Hindlimb muscle (tissue), 1 donor: Measurements from ENCODE around the gene MPDU1. TPM values are rescaled to one million over a fixed set of nuclear protein-coding genes. Genes with fewer than 3 reads are reported as not detected.
"Not testable (repeated sequence)": the region's sequence is repeated elsewhere in the genome, so short reads cannot be mapped to it uniquely, and the experiment has no call there.

Source experiments
- DNase-seq: peaks from one replicate; pipeline ENCODE4 v3.0.0-alpha.2; 2013
- polyA plus RNA-seq: library from polyadenylated mRNA; unstranded; fragments of 120-200 nt; gene quantifications from one replicate; pipeline ENCODE4 v1.2.1, GENCODE V29; 2013; ENCODE audit not compliant: insufficient read length

The MPDU1 gene
- polyA plus RNA-seq, 1 donor = 38.6 TPM

DNA sequence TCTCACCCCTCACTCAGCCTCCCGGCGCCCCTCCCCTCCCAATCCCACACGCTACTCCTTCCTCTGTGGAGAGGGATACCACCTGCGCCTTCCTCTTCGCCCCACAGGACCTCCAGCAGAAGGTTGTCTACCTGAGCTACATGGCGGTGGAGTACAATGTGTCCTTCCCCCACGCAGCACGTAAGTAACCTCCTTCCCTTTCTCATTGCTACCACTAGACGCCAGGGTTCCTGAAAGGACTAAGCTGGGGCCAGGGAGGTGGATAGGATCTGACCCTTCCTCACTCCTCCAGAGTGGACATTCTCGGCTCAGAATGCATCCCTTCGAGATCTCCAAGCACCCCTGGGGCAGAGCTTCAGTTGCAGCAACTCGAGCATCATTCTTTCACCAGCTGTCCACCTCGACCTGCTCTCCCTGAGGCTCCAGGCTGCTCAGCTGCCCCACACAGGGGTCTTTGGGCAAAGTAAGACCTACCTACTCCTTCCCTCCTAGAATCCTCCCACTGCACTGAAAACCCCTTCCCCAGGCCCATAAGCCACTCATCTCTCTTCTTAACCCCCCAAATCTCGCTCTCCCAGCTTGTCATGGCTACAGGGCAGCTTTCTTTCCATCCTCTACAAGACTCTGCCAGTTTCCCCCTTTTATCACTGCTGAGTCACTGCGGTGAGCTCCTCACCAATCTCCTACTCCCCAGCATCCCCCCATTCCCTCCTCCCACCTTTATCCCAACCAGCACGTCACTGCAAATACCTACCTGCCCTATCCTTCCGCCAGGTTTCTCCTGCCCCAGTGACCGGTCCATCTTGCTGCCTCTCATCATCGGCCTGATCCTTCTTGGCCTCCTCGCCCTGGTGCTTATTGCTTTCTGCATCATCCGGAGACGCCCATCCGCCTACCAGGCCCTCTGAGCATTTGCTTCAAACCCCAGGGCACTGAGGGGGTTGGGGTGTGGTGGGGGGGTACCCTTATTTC, 2.8 kb upstream of the MPDU1 start:
- no peak for DNase-seq

DNA sequence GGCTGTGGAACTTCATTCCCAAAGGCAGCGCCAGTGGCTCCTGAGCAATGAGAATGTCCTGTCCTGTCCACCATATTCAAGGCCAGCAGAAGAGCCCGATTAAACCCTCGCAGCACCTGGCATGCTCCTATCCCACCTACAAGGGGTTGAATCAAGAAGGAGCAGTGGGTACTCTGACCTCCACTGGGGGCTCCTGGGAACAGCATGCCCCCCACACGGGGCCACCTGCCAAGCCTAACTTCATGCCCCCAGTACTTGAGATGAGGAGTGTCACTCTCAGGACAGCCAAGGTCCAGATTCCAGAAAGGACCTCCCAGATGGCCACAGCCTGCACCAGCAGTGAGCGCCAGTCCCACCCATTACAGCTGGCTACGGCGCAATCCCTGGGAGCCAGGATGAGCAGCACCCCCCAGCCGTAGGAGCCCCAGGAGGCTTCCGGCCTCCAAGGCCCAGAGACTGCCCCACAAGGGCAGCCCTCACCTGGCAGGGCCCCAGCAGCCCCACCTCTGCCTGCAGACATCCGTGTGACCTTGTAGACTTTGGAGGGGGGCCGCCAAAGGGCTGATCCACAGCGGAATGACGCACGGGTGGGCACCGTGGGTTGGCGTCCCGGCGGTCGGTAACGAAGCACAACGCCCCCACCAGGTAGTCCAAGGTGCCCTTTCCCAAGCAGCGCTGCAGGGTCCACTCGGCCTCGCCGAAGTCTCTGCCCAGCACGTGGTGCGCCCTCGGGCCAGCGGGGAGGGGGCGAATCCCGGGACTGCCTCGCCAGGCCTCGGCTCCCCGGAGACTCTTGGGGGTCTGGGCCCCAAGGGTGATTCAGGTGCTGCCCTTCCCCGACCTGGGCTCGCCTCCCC, 1.0 kb upstream of the MPDU1 start:
- no peak for DNase-seq

DNA sequence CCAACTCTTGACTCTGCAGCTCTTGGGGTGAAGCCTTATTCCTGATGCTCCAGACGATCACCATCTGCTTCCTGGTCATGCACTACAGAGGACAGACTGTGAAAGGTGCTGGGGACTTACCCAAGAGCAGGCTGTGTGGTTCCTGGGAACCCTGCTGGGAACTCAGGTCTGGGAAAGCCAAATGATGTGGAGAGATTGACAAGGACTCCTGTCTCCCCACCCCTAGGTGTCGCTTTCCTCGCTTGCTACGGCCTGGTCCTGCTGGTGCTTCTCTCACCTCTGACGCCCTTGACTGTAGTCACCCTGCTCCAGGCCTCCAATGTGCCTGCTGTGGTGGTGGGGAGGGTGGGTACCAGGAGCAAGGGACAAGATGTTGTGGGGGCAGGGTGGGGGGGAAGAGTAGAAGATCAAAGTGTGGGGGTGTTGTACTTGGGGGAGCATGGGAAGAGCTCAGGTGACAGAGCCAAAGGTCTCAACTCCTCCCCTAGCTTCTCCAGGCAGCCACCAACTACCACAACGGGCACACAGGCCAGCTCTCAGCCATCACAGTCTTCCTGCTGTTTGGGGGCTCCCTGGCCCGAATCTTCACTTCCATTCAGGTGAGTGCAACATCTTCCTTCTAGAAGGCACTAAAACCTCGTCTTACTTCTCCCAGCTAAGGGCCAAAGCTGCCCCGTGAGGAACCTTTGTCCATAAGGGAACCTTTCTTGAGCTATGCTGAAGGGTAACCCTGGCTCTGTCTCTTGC, 3.2 kb downstream of the MPDU1 start:
- DNase-seq = no peak

DNA sequence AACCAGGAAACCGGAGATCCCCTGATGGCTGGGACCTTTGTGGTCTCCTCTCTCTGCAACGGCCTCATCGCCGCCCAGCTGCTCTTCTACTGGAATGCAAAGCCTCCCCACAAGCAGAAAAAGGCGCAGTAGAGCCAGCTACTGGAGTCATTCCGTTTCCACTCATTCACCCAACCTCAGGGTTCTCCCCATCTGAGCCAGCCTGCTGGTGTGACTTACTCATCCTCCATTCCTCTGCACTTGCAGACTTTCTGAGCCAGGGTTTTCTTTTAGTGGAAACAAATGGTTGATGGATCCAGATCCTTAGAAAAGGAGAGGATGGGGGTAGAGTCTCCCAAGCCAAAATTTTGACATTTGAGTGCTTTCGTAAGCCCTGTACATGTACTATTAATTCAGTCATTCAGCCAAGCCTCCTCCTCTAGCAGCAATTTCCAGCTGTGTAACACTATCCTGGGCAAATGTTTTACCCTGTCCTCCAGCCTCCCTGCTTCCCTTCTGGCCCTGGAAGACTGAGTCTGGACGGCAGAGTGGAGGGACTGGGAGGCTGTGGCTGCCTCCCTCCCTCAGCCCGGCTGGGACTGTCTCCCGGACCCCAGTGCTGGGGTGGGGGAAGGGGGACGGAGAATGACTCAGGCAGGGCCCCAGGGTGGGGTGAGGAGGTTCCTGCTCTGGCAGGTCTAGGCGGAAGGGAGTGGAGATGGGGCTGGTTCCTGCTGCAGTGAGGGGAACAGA, 3.9 kb downstream of the MPDU1 start:
- DNase-seq = no peak

DNA sequence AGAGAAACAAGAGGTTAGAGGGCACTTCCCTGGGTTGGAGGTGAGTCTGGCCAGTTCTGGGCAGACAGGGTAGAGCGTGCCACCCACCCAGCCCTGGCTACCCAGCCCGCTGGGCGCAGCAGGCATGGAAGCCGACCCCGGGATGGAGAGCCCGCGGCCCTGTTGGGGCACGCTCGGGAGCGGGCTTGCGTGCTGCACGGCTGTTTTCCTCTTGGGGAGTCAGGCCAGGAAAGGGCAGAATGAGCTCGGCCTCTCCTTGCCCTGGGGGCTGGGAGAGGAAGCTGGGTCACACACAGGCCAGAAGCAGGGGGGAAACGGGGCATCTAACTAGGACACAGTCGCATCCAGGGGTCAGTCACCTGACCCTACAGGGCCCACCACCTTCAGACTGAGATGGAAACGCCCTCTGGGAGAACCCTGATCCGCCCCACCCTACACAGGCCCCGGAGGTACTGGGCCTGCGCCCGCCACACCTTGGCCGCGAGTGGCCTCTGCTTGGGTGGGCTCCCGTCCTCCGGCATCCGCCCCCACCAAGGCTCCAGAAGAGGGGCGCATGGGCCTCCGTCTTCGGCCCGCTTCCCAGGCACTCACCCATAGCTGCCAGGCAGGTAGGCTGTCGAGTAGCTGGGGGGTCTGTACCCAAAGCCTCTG, 5.0 kb downstream of the MPDU1 start:
- DNase-seq = no peak

DNA sequence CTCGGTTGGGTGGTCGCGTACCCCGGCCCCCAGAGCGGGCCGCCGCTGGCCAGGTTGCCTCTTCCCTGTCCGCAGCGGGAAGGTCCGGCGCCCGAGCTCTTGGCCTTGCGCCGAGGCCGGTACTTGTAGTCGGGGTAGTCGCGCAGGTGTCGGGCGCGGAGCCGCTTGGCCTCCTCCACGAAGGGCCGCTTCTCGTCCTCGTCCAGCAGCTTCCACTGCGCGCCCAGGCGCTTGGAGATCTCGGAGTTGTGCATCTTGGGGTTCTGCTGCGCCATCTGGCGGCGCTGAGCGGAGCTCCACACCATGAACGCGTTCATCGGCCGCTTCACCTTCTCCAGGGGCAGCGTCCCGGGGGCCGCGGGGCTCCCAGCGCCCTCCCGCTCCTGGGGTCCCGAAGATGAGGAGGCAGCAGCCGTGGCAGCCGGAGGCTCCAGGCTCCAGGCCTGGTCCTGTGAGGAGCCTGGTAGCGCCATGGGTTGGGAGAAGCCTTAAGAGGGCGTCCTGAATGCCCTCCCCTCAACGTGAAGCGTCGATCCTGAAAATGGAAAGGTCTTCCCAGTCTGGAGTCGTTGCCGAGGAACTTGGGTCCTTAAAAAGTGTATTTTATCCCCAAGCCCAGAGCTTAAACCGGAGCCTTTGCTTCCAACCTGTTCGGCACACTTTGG, 5.7 kb downstream of the MPDU1 start:
- DNase-seq = peak; percentile 92

DNA sequence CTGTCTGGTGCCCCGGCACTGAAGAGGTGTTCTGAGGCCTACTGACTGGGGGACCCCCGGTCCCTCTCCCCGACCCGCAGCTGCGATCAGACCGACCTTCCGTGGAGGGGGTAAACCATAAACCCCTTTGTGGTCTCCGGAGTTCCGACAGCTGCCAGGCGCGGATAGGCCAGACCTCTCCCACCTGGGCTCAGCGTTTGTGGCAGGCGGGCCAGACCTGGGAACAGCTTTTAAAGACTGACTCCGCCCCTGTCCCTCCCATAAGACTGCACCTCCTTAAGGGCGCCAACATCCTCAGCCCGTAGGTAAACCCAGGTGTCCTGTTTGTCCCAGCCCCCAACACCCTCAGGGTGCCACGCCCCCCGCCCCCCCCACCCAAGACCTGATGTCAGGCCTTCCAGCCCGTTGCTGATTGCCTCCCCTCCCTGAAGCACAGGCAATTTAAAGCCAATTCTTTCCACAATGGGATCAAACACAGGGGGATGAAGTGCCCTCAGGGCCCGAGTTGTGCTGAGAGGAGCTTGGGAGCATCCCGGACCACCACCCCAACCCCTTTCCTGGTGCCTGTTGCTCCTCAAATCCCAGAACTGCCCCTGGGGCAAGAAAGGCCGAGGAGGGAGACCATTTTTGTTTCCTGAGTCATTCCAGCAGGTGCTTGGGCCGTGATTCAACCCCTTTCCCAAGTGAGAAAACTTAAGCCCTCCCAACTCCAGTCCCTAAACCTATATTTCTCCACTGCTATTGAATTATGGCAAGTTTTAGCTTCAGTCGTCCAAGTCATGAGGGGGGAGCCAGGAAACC, 6.4 kb downstream of the MPDU1 start, which contains the start of gene SOX15:
SOX15 (minus strand) TSS at position 204 of the 801 bp plus-strand sequence. CDS start 418 bp downstream, outside the sequence.
- DNase-seq = no peak

DNA sequence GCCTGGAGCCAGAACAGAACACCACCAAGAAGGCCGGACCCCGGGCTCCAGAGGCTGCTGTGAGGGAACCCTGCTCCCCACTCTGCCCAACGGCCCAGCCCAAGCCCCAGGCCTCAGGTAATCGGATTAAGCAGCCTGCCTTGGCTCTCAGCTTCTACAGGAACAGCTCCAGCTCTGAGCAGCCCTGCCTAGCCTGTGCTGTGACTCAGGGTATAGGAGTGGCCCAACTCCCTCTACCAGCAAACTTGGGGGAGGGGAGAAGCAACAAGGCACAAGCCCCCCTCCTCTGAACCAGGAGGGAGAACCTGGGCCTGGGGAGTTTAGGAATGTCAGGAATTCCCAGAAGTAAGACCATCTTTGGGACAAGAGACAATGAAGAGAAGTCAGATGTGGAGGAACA, 7.1 kb downstream of the MPDU1 start:
- no peak for DNase-seq

DNA sequence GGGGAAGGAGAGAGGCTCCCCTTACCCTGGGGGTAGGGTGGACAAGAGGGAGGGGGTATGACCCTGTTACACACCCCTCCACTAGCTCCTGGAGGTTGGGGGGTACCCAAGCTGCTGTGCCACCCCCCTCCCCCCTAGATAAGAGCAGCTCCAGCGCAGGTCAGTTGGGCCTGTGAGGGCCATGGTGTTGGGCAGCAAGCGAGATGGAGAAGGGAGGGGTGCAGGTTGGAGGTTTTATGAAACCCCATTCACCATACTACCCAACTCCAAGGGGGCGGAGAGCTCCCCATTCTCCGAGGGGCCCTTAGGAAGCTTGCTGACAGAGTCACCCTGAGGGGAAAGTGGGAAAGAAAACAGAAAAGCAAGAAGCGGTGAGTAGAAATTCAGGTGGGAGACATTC, 7.9 kb downstream of the MPDU1 start:
- DNase-seq = no peak

DNA sequence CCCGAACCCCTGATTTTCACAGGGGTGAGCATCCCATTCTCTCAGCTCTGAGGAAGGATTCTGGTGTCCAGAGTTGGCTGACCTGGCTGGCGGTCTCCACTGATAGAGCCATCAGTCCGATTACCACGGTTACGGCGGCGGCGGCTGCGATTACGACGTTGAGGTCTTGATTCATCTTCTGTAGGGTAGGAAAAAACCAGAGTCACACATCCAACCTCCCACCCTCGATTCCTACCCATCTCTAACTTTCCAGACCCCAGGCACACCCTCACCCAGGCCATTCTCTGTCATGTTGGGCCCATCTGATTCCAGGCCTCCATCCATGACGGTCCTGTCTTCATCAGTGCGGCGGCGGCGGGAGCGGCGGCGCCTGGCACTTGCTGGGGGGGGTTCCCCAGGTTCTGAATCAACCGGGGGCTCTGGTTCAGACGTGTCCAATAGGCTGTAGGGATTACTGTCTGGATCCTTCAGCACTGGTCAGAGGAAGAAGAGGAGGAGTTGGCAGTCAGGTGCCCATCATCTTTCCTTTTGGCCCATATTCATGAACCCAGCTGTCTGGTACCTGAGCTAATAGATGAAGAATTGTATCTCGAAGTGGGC, 8.9 kb downstream of the MPDU1 start:
- DNase-seq = no peak

DNA sequence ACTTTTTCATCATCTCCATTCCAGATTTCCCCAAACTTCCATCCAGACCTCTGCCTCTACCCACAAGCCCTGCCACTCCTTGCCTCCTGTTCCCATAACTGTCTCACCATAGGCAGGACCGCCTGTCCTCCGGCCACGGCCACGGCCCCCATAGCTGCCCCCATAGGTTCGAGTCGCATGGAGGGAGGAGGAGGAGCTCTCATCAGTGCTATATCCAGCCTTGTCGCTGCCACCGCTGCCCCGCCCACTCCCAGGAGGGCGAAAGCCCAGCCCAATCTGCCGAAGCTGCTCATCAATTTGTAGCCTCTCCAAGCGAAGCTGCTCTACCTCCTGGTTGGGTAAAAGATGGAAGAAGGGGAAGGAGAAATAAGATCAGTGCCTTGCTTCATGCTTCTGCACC, 9.6 kb downstream of the MPDU1 start:
- no peak for DNase-seq

DNA sequence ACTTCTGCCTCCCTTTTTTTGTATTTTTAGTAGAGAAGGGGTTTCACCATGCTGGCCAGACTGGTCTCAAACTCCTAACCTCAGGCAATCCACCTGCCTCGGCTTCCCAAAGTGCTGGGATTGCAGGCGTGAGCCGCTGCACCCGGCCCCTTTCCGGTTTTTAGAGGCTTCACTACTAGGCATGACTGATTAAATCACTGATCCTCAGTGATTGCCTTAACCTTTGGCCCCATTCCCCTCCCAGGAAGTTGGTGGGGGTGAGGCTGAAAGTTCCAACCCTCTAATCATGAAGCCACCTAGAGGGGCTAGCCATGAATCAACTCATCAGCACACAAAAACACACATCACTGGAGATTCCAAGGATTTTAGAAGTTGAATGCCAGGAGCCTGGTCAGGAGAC, 13.9 kb downstream of the MPDU1 start:
- DNase-seq = not testable (repeated sequence)

DNA sequence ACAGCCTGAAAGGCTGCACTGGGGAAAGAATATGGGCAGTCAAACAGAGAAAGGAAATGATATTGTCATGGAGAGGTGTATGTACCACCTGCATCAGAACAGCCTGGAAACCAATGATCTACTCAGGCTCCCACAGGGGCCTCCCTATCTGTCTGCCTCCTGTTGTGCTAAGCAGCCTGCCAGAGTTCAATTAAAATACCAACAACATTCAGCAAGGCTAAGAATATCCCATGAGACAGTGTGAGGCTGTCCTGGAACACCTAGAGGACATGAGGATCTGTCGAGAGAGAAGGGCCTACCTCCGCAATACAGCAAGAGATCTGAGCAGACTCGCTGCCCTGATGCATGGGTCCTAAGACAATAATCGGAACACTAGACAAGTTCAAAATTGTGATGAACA, 22.6 kb downstream of the MPDU1 start:
- DNase-seq = no peak

DNA sequence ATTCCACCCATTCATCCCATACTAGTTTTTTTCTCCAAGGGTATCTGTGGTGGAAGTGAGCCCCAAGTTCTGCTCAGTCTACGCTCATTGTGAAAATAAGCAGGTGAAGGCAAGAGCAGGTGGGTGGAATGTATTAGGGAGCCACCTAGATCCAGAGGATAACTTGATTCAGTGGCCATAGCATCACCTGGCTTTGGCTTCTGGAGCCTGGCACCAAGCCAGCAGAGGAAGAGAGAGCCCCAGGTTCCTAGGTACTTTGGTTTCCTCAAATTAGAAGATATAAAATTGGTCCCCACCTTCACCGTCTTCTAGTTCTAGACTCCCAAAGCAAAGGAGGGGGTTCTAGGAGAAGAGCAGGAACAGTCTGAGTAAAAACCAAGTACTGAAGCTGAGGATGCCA, 27.0 kb downstream of the MPDU1 start:
- no peak for DNase-seq

DNA sequence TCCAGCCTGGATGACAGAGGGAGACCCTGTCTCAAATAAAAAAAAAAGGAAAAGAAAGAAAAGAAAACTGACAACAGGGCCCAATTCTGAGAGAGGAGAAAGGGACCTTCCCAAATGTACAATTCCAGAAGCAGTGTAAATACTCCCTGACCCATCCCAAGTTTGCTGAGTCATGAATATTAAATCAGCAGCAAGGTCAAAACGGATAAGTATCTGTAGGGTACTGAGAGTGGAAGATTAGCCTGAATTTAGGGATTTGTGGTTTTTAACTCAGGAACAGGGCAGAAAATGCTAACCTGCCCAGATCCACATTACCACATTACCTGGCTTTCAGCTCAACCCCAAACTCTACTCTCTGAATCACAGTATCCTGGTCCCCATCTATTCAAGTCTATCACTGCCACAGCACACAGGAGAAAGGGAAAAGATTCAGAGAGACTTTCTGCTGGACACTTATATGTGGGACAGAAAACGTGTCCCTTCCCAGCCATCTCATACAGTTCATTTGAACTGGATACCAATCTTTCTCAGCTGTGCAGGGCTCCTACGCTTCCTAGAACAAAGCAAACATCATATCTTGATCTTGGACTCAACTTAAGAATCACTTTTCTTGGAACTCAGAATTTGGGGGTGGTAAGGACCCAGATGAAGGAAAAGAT, 28.1 kb downstream of the MPDU1 start:
- DNase-seq = no peak

DNA sequence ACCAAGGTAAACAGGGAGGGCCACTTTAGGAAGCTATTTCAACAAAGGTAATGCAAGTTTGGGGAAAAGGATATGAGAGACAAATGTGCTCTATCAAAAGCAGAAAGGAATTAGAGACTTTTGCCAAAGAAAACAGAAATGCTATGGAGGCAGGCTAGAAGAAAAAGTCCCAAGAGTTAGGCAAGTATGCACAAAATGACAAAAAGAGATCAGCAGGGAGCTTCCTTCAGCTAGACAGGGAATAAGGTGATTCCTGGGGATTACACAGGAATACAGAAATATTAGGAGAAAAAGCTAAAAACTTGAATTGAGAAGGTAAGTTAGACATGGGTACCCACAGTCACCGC, 28.6 kb downstream of the MPDU1 start:
- no peak for DNase-seq

DNA sequence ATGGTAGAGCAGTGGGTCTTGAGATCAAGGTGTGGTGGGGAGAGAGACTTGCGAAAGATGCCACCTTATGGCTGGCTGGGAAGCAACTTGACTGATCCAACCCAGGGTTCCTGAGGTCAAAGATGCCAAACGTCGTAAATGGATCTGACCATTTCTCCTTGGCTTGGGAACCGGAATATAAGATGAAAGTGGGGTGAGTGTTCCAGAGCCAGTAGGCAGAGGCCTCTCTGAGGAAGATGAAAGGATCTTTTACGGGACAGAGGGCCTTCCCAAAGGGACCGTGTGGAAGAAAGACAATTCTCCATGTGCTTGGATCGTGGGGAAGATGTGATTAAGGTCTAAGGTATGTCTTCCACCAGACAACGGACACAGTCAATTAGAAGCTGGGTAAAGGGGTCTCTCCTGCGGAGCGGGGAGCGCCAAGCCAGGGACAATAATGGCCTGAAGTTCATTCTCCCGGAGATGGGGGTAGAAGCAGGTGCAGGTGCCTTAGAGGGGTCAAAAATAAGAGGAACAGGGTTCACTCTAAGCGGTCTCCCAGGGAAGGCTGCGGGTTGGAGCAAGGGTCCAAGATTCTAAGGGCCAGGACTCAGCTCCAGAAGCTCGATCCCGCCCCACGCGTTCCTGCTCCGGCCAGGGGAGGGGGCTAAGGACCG, 30.2 kb downstream of the MPDU1 start:
- no peak for DNase-seq
